Endothelial cell of umbilical vein (primary cell): ENCODE measurements around the gene NUAK1.

Source experiments
- CTCF ChIP-seq, 2 donors: IDR thresholded peaks; 1 replicate in 1 of 2; 2 replicates in 1 of 2; pipeline ENCODE4 v1.5.1; 2011; ENCODE audit warnings: low read length in 2 of 2, mild to moderate bottlenecking in 2 of 2, moderate library complexity in 2 of 2, control low read depth in 1 of 2, inconsistent platforms in 1 of 2, low read depth in 1 of 2; ENCODE audit not compliant: insufficient read depth in 1 of 2; ENCODE audit errors: extremely low read depth in 1 of 2
- EZH2 ChIP-seq: IDR thresholded peaks from 2 replicates; pipeline ENCODE4 v1.6.1; 2012; ENCODE audit warnings: borderline replicate concordance, low read depth, mild to moderate bottlenecking, moderate library complexity, low read length, inconsistent platforms; ENCODE audit not compliant: severe bottlenecking
- MYC ChIP-seq: IDR thresholded peaks from one replicate; pipeline ENCODE4 v1.6.1; 2011; ENCODE audit warnings: mild to moderate bottlenecking, low read depth, low read length
- POLR2A ChIP-seq: IDR thresholded peaks from 2 replicates; pipeline ENCODE4 v1.6.1; 2012; ENCODE audit warnings: low read depth, mild to moderate bottlenecking, control low read depth, low read length
- POLR2AphosphoS5 ChIP-seq: IDR thresholded peaks from 2 replicates; pipeline ENCODE4 v1.6.1; 2012; ENCODE audit warnings: low read depth, mild to moderate bottlenecking, control low read depth, low read length, moderate library complexity; ENCODE audit not compliant: insufficient read depth

GRCh38 chr12:106054049-106054448 lies 84.7 kb downstream of the NUAK1 start:
- TF ChIP-seq CTCF (IDR thresholded peaks at IDR 0.05; ENCODE audit: extremely low read depth in 1 of 2, insufficient read depth in 1 of 2, low read depth in 1 of 2, low read length in 2 of 2) (no peak), POLR2A (no peak), MYC (no peak), EZH2 (no peak), POLR2AphosphoS5 (no peak)
